ENCODE data around the gene MARCKS. TPM values are rescaled to one million over a fixed set of nuclear protein-coding genes. Genes with fewer than 3 reads are reported as not detected.

Gene MARCKS
- total and polyA plus RNA-seq, 10 donors, result 43.4 to 119 (median 70.6) TPM

GRCh38 chr6:113873043-113873667 lies 16.0 kb downstream of the MARCKS start:
- H3K4me3 ChIP-seq, result peak overlapping the region in 5 of 8 donors; percentile 8 to 59 (median 15)
- WGBS, 5 donors, result 9 to 19% (median 14%) methylated on average over 8 of the region's 8 CpGs
- peak; percentile 86 for DNase-seq
- H3K9me3 ChIP-seq, result no peaks in the 10 kb centered on the region
- peaks cover 0 to 23% (median 9%) of the 10 kb centered on the region in 6 donors for H3K4me1 ChIP-seq
- H3K27ac ChIP-seq, result peak overlapping the region in 6 of 8 donors; percentile 5 to 69 (median 42)
- H3K27me3 ChIP-seq (replicated peaks in 1 of 7), result peaks cover 0 to 9% (median 0%) of the 10 kb centered on the region in 7 donors
- no peak for TF ChIP-seq POLR2A (IDR thresholded peaks at IDR 0.05)
- peak in 1 of 3 donors; percentile 59 for TF ChIP-seq POLR2AphosphoS5 (IDR thresholded peaks at IDR 0.05)
- TF ChIP-seq CTCF (IDR thresholded peaks at IDR 0.05 in 8 of 11, conservative IDR thresholded peaks at IDR 0.05 in 3 of 11), result no peak
- no peaks in the 10 kb centered on the region for H3K36me3 ChIP-seq
- intact Hi-C loops (cut with DNase I; ENCODE audit: low total_unique reads), result no loop called here

GRCh38 chr6:113875470-113875869 lies 18.3 kb downstream of the MARCKS start:
- no peak for TF ChIP-seq POLR2AphosphoS5 (IDR thresholded peaks at IDR 0.05)
- no peak for TF ChIP-seq POLR2A (IDR thresholded peaks at IDR 0.05)
- no peak for TF ChIP-seq CTCF (IDR thresholded peaks at IDR 0.05 in 8 of 11, conservative IDR thresholded peaks at IDR 0.05 in 3 of 11)
- peaks cover 8 to 38% (median 20%) of the 10 kb centered on the region in 6 donors for H3K4me1 ChIP-seq
- no peak overlapping the region for H3K4me3 ChIP-seq
- intact Hi-C loops (cut with DNase I; ENCODE audit: low total_unique reads), result no loop called here
- no peaks in the 10 kb centered on the region for H3K36me3 ChIP-seq
- H3K27ac ChIP-seq, result no peak overlapping the region
- H3K9me3 ChIP-seq, result no peaks in the 10 kb centered on the region
- 85 to 95% (median 93%) methylated on average over 2 of the region's 2 CpGs for WGBS, 5 donors
- no peak for DNase-seq
- peaks cover 0 to 5% (median 0%) of the 10 kb centered on the region in 7 donors for H3K27me3 ChIP-seq (replicated peaks in 1 of 7)

GRCh38 chr6:113876695-113877094 lies 19.6 kb downstream of the MARCKS start:
- Histone ChIP-seq H3K27ac (no peak overlapping the region), H3K4me3 (no peak overlapping the region), H3K36me3 (no peaks in the 10 kb centered on the region), H3K4me1 (peaks cover 8 to 49% (median 20%) of the 10 kb centered on the region in 6 donors), H3K27me3 (replicated peaks in 1 of 7) (no peaks in the 10 kb centered on the region), H3K9me3 (no peaks in the 10 kb centered on the region)
- no peak for TF ChIP-seq POLR2AphosphoS5 (IDR thresholded peaks at IDR 0.05)
- no peak for TF ChIP-seq CTCF (IDR thresholded peaks at IDR 0.05 in 8 of 11, conservative IDR thresholded peaks at IDR 0.05 in 3 of 11)
- TF ChIP-seq POLR2A (IDR thresholded peaks at IDR 0.05), result no peak
- 91 to 97% (median 94%) methylated on average over 1 of the region's 1 CpG for WGBS, 5 donors
- intact Hi-C loops (cut with DNase I; ENCODE audit: low total_unique reads), result no loop called here
- no peak for DNase-seq

GRCh38 chr6:113879186-113880096 lies 22.3 kb downstream of the MARCKS start:
- WGBS, 5 donors, result 12 to 20% (median 17%) methylated on average over 6 of the region's 6 CpGs
- intact Hi-C loops (cut with DNase I; ENCODE audit: low total_unique reads), result no loop called here
- Histone ChIP-seq H3K27ac (peak overlapping the region in 7 of 8 donors; percentile 11 to 49 (median 38)), H3K9me3 (no peaks in the 10 kb centered on the region), H3K4me3 (peak overlapping the region in 2 of 8 donors; percentile 3 to 24), H3K36me3 (no peaks in the 10 kb centered on the region), H3K4me1 (peaks cover 0 to 28% (median 13%) of the 10 kb centered on the region in 6 donors), H3K27me3 (replicated peaks in 1 of 7) (no peaks in the 10 kb centered on the region)
- TF ChIP-seq CTCF (IDR thresholded peaks at IDR 0.05 in 8 of 11, conservative IDR thresholded peaks at IDR 0.05 in 3 of 11), result peak in 10 of 11 experiments; percentile 24 to 74 (median 56)
- no peak for TF ChIP-seq POLR2AphosphoS5 (IDR thresholded peaks at IDR 0.05)
- DNase-seq, result no peak
